Gastroesophageal sphincter (tissue), 3 donors: Measurements from ENCODE around the gene ZNF415.
A peak's percentile ranks its signal among the peaks of the same experiment; 100 is the strongest.

Experiments used
- EP300 ChIP-seq: sonication (generic); formaldehyde crosslinking; IDR thresholded peaks from one replicate; pipeline ENCODE4 v1.6.1; 2017; ENCODE audit warnings: antibody characterized with exemption, mild to moderate bottlenecking
- POLR2A ChIP-seq, 2 donors: fragments of 450-650 bp; IDR thresholded peaks; one replicate each; pipeline ENCODE4 v1.6.1; 2017; ENCODE audit warnings: antibody characterized with exemption in 2 of 2, mild to moderate bottlenecking in 2 of 2, moderate library complexity in 1 of 2
- POLR2AphosphoS5 ChIP-seq: sonication (generic); formaldehyde crosslinking; IDR thresholded peaks from one replicate; pipeline ENCODE4 v1.6.1; 2017; ENCODE audit warnings: antibody characterized with exemption
- TF ChIP-seq, protein P1 (sequence below), 4 experiments: fragments of 200-600 bp in 2 of 4; fragments of 450-650 bp in 2 of 4; sonication (generic) in 1 of 4; IDR thresholded peaks; one replicate each; pipeline ENCODE4 v1.5.1; 2017 to 2019; ENCODE audit warnings: antibody characterized with exemption in 4 of 4, mild to moderate bottlenecking in 2 of 4, moderate library complexity in 2 of 4

- TF ChIP-seq, protein P1, sequence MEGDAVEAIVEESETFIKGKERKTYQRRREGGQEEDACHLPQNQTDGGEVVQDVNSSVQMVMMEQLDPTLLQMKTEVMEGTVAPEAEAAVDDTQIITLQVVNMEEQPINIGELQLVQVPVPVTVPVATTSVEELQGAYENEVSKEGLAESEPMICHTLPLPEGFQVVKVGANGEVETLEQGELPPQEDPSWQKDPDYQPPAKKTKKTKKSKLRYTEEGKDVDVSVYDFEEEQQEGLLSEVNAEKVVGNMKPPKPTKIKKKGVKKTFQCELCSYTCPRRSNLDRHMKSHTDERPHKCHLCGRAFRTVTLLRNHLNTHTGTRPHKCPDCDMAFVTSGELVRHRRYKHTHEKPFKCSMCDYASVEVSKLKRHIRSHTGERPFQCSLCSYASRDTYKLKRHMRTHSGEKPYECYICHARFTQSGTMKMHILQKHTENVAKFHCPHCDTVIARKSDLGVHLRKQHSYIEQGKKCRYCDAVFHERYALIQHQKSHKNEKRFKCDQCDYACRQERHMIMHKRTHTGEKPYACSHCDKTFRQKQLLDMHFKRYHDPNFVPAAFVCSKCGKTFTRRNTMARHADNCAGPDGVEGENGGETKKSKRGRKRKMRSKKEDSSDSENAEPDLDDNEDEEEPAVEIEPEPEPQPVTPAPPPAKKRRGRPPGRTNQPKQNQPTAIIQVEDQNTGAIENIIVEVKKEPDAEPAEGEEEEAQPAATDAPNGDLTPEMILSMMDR (IDR thresholded peaks at IDR 0.05), result no peak
- peak; percentile 71 to 84 for TF ChIP-seq POLR2A (IDR thresholded peaks at IDR 0.05)
- TF ChIP-seq POLR2AphosphoS5, result peak; percentile 94
- no peak for TF ChIP-seq EP300
These were observed 29.2 kb downstream of the ZNF415 start, which contains the start of gene ZNF160 for GRCh38 chr19:53103234-53104203.
